ENCODE measurements around the gene SNAPIN. TPM values are rescaled to one million over a fixed set of nuclear protein-coding genes. Genes with fewer than 3 reads are reported as not detected.

SNAPIN gene
- polyA plus RNA-seq, 1 donor (not counting 4 experiments of a cell fraction or from before 2014, with no cell fraction given) = 49.4 TPM

GRCh38 chr1:153633754-153634665, 24.5 kb upstream of the SNAPIN start, which contains the start of gene CHTOP:
CHTOP (plus strand) TSS chr1:153634066; CDS start chr1:153636589, 2,523 bp downstream.
- Histone ChIP-seq H3K4me2 (ENCODE audit: control insufficient read depth, extremely low read depth, insufficient read depth, low read depth, low read length) (peak within 1 kb of the TSS; percentile 100), H3K9me1 (ENCODE audit: control insufficient read depth, extremely low read depth, insufficient read depth, low read length) (no peaks in the 10 kb centered on the region), H3K4me1 (ENCODE audit: control insufficient read depth, extremely low read depth, insufficient read depth, low read length) (peaks cover 13% of the 10 kb centered on the region), H3K36me3 (ENCODE audit: control insufficient read depth in 2 of 2, extremely low read depth in 1 of 2, insufficient read depth in 2 of 2, low read length in 2 of 2) (peaks cover 13 to 30% of the 10 kb centered on the region in 2 experiments), H3K27ac (ENCODE audit: control insufficient read depth, insufficient read depth, low read length) (peak within 1 kb of the TSS; percentile 100), H3K9ac (ENCODE audit: control insufficient read depth, extremely low read depth, insufficient read depth, low read length) (peak within 1 kb of the TSS; percentile 100), H3K27me3 (ENCODE audit: control insufficient read depth, extremely low read depth, insufficient read depth, low read length) (no peaks in the 10 kb centered on the region), H2AFZ (ENCODE audit: control insufficient read depth, low read length) (peak within 1 kb of the TSS; percentile 86), H3K79me2 (ENCODE audit: control insufficient read depth, insufficient read depth, low read length) (peaks cover 40% of the 10 kb centered on the region), H4K20me1 (ENCODE audit: control insufficient read depth, extremely low read depth, insufficient read depth, low read length) (no peaks in the 10 kb centered on the region), H3K9me3 (ENCODE audit: control insufficient read depth, low read depth, low read length) (no peaks in the 10 kb centered on the region), H3K4me3 (ENCODE audit: control insufficient read depth in 2 of 3, extremely low read depth in 1 of 3, insufficient read depth in 2 of 3, low read depth in 1 of 3, low read length in 3 of 3) (peak within 1 kb of the TSS; percentile 97 to 99 (median 99))
- peak; percentile 80 for DNase-seq (ENCODE audit: low read depth, low spot score)
- dilution Hi-C loops (cut with MboI; ENCODE audit: extremely low pct_ligation_motif_present, low sequenced_read_pairs) = no loop called here
- no peak for TF ChIP-seq CTCF (optimal IDR thresholded peaks at IDR 0.05 in 1 of 3, IDR thresholded peaks at IDR 0.05 in 1 of 3, conservative IDR thresholded peaks at IDR 0.05 in 1 of 3; ENCODE audit: extremely low read depth in 1 of 3, insufficient read depth in 2 of 3, low read length in 3 of 3)
- no peak for TF ChIP-seq EZH2 (IDR thresholded peaks at IDR 0.05; ENCODE audit: low read length)
- FAIRE-seq = peak; percentile 78

- Histone ChIP-seq H3K4me2 (ENCODE audit: control insufficient read depth, extremely low read depth, insufficient read depth, low read depth, low read length) (peak overlapping the region; percentile 0), H3K27me3 (ENCODE audit: control insufficient read depth, extremely low read depth, insufficient read depth, low read length) (no peaks in the 10 kb centered on the region), H2AFZ (ENCODE audit: control insufficient read depth, low read length) (no peak overlapping the region), H3K4me1 (ENCODE audit: control insufficient read depth, extremely low read depth, insufficient read depth, low read length) (peaks cover 13% of the 10 kb centered on the region), H3K4me3 (ENCODE audit: control insufficient read depth in 2 of 3, extremely low read depth in 1 of 3, insufficient read depth in 2 of 3, low read depth in 1 of 3, low read length in 3 of 3) (no peak overlapping the region), H4K20me1 (ENCODE audit: control insufficient read depth, extremely low read depth, insufficient read depth, low read length) (peaks cover 2% of the 10 kb centered on the region), H3K9me3 (ENCODE audit: control insufficient read depth, low read depth, low read length) (no peaks in the 10 kb centered on the region), H3K27ac (ENCODE audit: control insufficient read depth, insufficient read depth, low read length) (no peak overlapping the region), H3K79me2 (ENCODE audit: control insufficient read depth, insufficient read depth, low read length) (peaks cover 48% of the 10 kb centered on the region), H3K36me3 (ENCODE audit: control insufficient read depth in 2 of 2, extremely low read depth in 1 of 2, insufficient read depth in 2 of 2, low read length in 2 of 2) (peaks cover 18 to 45% of the 10 kb centered on the region in 2 experiments), H3K9me1 (ENCODE audit: control insufficient read depth, extremely low read depth, insufficient read depth, low read length) (no peaks in the 10 kb centered on the region), H3K9ac (ENCODE audit: control insufficient read depth, extremely low read depth, insufficient read depth, low read length) (no peak overlapping the region)
- no peak for FAIRE-seq
- dilution Hi-C loops (cut with MboI; ENCODE audit: extremely low pct_ligation_motif_present, low sequenced_read_pairs) = no loop called here
- DNase-seq (ENCODE audit: low read depth, low spot score) = no peak
- TF ChIP-seq CTCF (optimal IDR thresholded peaks at IDR 0.05 in 1 of 3, IDR thresholded peaks at IDR 0.05 in 1 of 3, conservative IDR thresholded peaks at IDR 0.05 in 1 of 3; ENCODE audit: extremely low read depth in 1 of 3, insufficient read depth in 2 of 3, low read length in 3 of 3) (no peak), EZH2 (IDR thresholded peaks at IDR 0.05; ENCODE audit: low read length) (no peak)
These were observed 22.6 kb upstream of the SNAPIN start for GRCh38 chr1:153635872-153636271.

Measured in keratinocyte (primary cell).